Ascending aorta (tissue), 2 donors: Measurements from ENCODE around the gene CHST10. TPM values are rescaled to one million over a fixed set of nuclear protein-coding genes. Genes with fewer than 3 reads are reported as not detected.

Experiments
- DNase-seq, 2 donors: peaks; one replicate each; pipeline ENCODE4 v3.0.0-alpha.2; 2019; ENCODE audit warnings: low spot score in 2 of 2
- H3K27ac ChIP-seq, 2 donors: fragments of 200-600 bp; sonication (generic); one replicate each; pipeline ENCODE4 v1.5.1; 2016 to 2017; ENCODE audit warnings: mild to moderate bottlenecking in 1 of 2
- H3K27me3 ChIP-seq: fragments of 200-600 bp; sonication (generic); one replicate; pipeline ENCODE4 v1.5.1; 2017
- H3K36me3 ChIP-seq, 2 donors: fragments of 200-600 bp; sonication (generic); one replicate each; pipeline ENCODE4 v1.5.1; 2016
- H3K4me1 ChIP-seq, 2 donors: fragments of 200-600 bp; sonication (generic); one replicate each; pipeline ENCODE4 v1.5.1; 2016 to 2017; ENCODE audit warnings: mild to moderate bottlenecking in 1 of 2
- H3K4me3 ChIP-seq, 2 donors: fragments of 200-600 bp; sonication (generic); one replicate each; pipeline ENCODE4 v1.5.1; 2016 to 2017; ENCODE audit warnings: mild to moderate bottlenecking in 1 of 2
- H3K9me3 ChIP-seq, 2 donors: fragments of 200-600 bp; sonication (generic); one replicate each; pipeline ENCODE4 v1.5.1; 2016
- intact Hi-C: fragments of 100-400 bp; cut with DNase I; formaldehyde crosslinking; loops from one replicate; pipeline ENCODE4 v1.15.1; 2023
- total RNA-seq: library from RNA; depleted of rRNA; stranded (reverse); fragments of >200 nt; gene quantifications from one replicate; pipeline ENCODE4 v1.1.0, GENCODE V29; 2016
- TF ChIP-seq, protein P1 (sequence below), 3 experiments: fragments of 200-600 bp in 2 of 3; fragments of 450-650 bp in 1 of 3; sonication (generic) in 2 of 3; IDR thresholded peaks; one replicate each; pipeline ENCODE4 v1.5.1; 2016 to 2019; ENCODE audit warnings: antibody characterized with exemption in 3 of 3, mild to moderate bottlenecking in 1 of 3, moderate library complexity in 1 of 3

The CHST10 gene
- total RNA-seq, 1 donor from 2014 or later: 4.9 TPM

DNA sequence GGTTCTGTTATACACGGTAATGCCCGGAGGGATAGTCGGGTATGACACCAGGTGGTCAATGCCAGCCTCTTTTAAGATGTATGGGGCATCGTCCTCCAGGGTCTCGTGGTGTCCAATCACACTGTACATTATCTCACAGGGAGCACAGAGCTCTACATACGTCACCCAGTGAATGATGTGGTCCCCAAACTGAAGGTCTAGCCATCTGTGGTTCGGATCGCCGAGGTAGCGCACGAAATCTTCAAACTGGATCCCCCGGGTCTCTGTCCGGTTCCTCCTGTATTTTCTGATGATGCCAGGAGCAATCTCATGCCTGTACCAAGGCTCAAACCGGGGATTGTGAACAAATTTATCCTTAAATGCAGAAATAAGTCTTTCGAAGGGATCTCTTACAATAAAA is 24.1 kb downstream of the CHST10 start:
- H3K36me3 ChIP-seq: peaks cover 8 to 26% of the 10 kb centered on the region in 2 donors
- TF ChIP-seq, protein P1, sequence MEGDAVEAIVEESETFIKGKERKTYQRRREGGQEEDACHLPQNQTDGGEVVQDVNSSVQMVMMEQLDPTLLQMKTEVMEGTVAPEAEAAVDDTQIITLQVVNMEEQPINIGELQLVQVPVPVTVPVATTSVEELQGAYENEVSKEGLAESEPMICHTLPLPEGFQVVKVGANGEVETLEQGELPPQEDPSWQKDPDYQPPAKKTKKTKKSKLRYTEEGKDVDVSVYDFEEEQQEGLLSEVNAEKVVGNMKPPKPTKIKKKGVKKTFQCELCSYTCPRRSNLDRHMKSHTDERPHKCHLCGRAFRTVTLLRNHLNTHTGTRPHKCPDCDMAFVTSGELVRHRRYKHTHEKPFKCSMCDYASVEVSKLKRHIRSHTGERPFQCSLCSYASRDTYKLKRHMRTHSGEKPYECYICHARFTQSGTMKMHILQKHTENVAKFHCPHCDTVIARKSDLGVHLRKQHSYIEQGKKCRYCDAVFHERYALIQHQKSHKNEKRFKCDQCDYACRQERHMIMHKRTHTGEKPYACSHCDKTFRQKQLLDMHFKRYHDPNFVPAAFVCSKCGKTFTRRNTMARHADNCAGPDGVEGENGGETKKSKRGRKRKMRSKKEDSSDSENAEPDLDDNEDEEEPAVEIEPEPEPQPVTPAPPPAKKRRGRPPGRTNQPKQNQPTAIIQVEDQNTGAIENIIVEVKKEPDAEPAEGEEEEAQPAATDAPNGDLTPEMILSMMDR (IDR thresholded peaks at IDR 0.05): no peak

DNA sequence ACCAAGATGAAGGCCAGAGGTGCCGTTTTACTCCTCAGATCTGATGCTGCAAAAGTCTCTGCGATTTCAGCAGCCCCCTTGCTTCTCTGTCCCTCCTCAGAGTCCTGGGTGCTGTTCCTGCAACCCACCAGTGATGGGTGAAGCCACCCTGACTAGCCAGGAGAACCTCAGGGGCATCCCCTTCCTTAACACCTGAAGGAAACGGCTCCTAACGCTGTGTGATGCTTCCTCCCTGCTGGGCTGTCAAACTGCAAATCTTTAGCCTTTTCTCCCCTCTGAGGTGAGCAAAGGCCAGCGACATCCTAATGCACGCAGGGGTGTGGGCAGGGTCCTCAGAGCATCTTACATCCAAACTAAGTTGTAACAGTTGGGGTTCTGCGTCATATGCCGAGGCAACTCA is 24.8 kb downstream of the CHST10 start:
- no peak overlapping the region for H3K27ac ChIP-seq
- no peak overlapping the region for H3K4me3 ChIP-seq
- H3K36me3 ChIP-seq: peaks cover 8 to 19% of the 10 kb centered on the region in 2 donors
- DNase-seq: no peak
- TF ChIP-seq, protein P1 (IDR thresholded peaks at IDR 0.05): no peak
- H3K27me3 ChIP-seq: no peaks in the 10 kb centered on the region
- no peaks in the 10 kb centered on the region for H3K4me1 ChIP-seq
- intact Hi-C loops: no loop called here
- no peaks in the 10 kb centered on the region for H3K9me3 ChIP-seq

More for the DNA sequence above, 24.1 kb downstream of the CHST10 start:
- H3K27ac ChIP-seq: no peak overlapping the region
- DNase-seq: no peak
- no peaks in the 10 kb centered on the region for H3K9me3 ChIP-seq
- H3K27me3 ChIP-seq: no peaks in the 10 kb centered on the region
- no peaks in the 10 kb centered on the region for H3K4me1 ChIP-seq
- H3K4me3 ChIP-seq: no peak overlapping the region
- intact Hi-C loops: no loop called here

DNA sequence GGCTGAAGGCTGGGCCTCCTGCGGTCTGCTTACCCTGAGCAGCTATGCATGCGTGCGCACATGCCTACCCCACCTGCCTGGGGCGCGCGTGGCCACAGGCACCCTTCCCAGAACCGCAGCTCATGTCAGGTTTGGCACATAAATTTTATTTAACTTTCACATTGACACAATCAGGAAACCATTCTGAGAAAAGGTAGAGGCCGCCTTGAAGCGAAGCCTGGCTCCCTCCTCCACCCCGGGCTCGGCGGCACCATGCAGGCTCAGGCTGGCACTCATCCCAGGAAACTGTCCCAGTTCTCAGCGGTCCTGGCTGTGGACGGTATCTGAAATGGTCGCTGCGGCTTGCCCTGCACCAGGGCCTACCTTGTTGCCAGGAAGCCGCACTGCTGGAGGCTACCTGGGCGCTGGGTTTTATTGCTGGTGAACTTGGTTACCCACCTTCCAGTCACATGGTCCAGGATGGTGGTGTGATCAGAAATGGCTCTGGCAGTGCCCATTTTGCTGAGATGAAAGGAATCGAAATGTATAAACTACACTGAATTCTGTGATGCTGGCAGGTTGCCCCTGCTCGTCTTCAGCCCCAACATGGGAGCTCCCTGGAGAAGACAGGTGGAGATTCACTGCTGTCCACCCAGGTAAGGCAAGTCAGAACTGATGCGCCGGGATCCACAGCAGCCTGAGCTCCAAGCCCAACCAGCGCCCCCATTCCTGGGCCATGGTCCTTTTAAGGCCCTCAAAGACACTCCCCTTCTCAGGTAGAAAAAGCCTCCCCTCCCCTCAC is 25.5 kb downstream of the CHST10 start:
- peaks cover 8 to 12% of the 10 kb centered on the region in 2 donors for H3K36me3 ChIP-seq
- TF ChIP-seq, protein P1 (IDR thresholded peaks at IDR 0.05): no peak
- intact Hi-C loops: no loop called here
- no peak for DNase-seq
- H3K9me3 ChIP-seq: no peaks in the 10 kb centered on the region
- H3K27me3 ChIP-seq: no peaks in the 10 kb centered on the region
- H3K4me1 ChIP-seq: no peaks in the 10 kb centered on the region
- no peak overlapping the region for H3K4me3 ChIP-seq
- no peak overlapping the region for H3K27ac ChIP-seq

DNA sequence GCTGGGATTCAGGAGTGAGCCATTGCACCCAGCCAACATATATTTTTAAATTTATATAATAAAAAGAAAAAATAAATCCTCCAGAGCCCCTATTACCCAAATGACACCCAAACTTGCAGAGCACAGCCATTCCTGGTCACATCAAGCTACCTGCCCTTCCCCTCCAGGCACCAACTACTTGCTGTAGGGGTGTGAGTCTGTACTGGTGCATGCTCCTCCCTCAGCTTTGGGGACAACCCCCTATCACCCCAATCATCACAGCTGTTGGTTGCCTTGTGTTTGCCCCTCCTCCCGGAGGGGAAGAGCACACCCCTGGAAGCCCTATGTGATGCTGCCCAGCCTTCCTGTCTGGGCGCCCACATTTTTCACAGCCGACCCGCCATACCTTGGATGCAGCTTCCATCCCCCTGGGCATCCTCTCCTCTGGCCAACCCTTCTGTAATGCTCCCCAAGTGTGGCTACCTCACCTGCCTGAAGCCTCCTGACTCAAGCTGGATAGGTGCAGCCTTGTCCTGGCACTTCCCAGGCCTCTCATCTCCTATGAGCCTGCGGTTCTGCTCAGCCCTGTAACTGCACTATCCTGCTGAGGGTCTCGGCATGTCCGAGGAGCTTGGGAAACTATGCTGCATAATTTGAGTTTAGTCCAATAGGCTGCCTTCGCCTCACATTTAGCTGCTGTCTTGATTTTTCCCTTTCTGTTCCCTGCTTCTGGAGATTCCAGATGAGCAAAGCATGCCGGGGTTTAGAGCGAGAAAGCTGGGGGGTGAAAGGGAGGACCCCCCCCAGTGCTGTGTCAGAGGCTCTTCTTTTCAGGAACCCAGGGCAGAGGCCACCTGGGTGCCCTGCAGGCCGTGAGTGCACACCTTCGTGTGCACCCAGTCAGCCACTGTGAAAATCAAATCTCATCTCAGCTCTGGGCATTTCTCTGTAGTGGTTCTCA is 27.2 kb downstream of the CHST10 start:
- TF ChIP-seq, protein P1 (IDR thresholded peaks at IDR 0.05): no peak
- Histone ChIP-seq H3K36me3 (peaks cover 8 to 12% of the 10 kb centered on the region in 2 donors), H3K9me3 (no peaks in the 10 kb centered on the region), H3K27me3 (no peaks in the 10 kb centered on the region), H3K4me3 (no peak overlapping the region), H3K4me1 (no peaks in the 10 kb centered on the region), H3K27ac (no peak overlapping the region)
- intact Hi-C loops: no loop called here
- DNase-seq: peak in 1 of 2 donors; percentile 31

DNA sequence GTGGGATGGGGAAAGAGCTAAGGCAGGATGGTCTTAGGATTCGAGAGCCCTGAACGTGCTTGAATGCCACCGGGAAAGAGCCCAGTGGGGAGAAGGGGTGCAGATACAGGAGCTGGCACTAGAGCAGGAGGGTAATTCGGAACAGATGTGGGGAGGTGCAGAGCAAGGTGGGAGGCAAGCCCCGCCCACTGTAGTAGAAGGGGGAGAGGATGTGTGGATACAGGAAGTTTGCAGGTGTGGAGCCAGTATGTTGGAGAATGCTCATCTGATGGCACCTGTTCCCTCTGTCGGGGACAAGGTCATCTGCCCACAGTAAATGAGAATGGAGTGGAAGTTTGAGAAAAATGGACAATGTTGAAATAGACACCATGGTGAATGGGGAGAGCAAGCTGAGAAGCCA is 28.8 kb downstream of the CHST10 start:
- TF ChIP-seq, protein P1 (IDR thresholded peaks at IDR 0.05): no peak
- no peaks in the 10 kb centered on the region for H3K4me1 ChIP-seq
- H3K27ac ChIP-seq: no peak overlapping the region
- H3K36me3 ChIP-seq: peaks cover 8 to 12% of the 10 kb centered on the region in 2 donors
- DNase-seq: no peak
- no peak overlapping the region for H3K4me3 ChIP-seq
- no peaks in the 10 kb centered on the region for H3K27me3 ChIP-seq
- intact Hi-C loops: no loop called here
- no peaks in the 10 kb centered on the region for H3K9me3 ChIP-seq
